Erythroblast (primary cell): Measurements from ENCODE around the gene KIF26B.

Source experiments
- GATA1 ChIP-seq: IDR thresholded peaks from 2 replicates; pipeline ENCODE4 v1.6.1; 2011; ENCODE audit warnings: low read depth, mild to moderate bottlenecking, control low read depth, low read length, moderate library complexity
- POLR2A ChIP-seq: IDR thresholded peaks from 2 replicates; pipeline ENCODE4 v1.6.1; 2011; ENCODE audit warnings: mild to moderate bottlenecking, low read length

GRCh38 chr1:245649666-245650065 is 494.9 kb downstream of the KIF26B start:
- TF ChIP-seq POLR2A: no peak
- no peak for TF ChIP-seq GATA1
